Fibroblast of villous mesenchyme (primary cell): ENCODE measurements around the gene CCDC30. TPM values are rescaled to one million over a fixed set of nuclear protein-coding genes. Genes with fewer than 3 reads are reported as not detected.

Source experiments
- DNase-seq: peaks from one replicate; pipeline ENCODE4 v3.0.0-alpha.2; 2010; ENCODE audit warnings: low read depth
- H3K4me3 ChIP-seq: 2 replicates; pipeline ENCODE4 v1.5.1; 2011; ENCODE audit warnings: low read depth, mild to moderate bottlenecking, low read length
- total RNA-seq: library from RNA; depleted of rRNA; stranded (reverse); fragments of >200 nt; gene quantifications from 2 replicates; pipeline ENCODE4 v1.2.3, GENCODE V29; 2012
- TF ChIP-seq, protein P1 (sequence below): IDR thresholded peaks from 2 replicates; pipeline ENCODE4 v1.5.1; 2012; ENCODE audit warnings: low read depth, mild to moderate bottlenecking, low read length; ENCODE audit not compliant: insufficient read depth

CCDC30 gene
- total RNA-seq, 1 donor, result 0.86 TPM

DNA sequence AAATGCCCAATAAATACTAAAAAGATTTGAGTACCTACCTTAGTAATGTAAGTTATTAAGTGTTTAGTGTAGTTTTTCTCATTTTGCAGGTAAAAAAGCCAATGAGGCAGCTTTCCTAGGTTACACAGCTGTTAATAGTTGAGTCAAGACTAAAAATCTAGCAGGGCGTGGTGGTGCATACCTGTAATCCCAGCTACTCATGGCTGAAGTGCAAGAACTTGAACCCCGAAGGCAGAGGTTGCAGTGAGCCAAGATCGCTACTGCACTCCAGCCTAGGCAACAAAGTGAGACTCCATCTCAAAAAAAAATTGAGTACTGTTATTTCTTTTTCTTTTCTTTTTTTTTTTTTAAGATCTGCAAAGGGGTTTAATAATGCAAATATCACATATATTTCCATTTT is 226.8 kb downstream of the CCDC30 start:
- no peak overlapping the region for H3K4me3 ChIP-seq
- no peak for DNase-seq
- TF ChIP-seq, protein P1, sequence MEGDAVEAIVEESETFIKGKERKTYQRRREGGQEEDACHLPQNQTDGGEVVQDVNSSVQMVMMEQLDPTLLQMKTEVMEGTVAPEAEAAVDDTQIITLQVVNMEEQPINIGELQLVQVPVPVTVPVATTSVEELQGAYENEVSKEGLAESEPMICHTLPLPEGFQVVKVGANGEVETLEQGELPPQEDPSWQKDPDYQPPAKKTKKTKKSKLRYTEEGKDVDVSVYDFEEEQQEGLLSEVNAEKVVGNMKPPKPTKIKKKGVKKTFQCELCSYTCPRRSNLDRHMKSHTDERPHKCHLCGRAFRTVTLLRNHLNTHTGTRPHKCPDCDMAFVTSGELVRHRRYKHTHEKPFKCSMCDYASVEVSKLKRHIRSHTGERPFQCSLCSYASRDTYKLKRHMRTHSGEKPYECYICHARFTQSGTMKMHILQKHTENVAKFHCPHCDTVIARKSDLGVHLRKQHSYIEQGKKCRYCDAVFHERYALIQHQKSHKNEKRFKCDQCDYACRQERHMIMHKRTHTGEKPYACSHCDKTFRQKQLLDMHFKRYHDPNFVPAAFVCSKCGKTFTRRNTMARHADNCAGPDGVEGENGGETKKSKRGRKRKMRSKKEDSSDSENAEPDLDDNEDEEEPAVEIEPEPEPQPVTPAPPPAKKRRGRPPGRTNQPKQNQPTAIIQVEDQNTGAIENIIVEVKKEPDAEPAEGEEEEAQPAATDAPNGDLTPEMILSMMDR, result no peak

DNA sequence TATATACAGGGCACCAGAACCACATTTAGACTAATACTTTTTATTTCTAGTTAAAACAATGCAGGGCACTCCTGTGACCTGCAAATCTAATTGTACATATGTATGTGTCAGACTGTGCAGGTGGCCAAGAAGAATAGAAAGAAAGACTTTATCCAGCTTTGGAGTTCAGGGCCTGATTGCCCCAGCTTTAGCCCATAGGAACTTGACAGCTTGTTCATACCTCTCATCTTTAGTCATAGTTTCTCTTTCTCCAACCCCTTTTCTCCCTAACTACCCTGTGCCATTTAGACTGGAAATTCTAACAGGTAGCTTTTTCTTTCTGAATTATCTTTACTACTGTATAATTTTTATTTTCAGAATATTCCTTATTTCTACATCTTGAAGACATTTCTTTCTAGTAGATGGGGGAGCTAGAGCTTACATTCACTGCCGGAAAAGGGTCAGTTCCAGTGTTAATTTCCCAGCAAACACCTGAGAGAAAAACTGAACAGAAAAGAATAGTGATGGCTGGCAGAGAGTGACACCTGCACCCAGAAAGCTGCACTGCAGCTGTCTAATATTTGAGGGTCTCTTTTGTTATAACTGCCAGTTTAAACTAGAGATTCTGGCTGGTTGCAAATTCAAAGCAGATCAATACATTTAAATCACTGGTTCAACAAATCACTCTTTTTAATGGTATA is 227.5 kb downstream of the CCDC30 start:
- TF ChIP-seq, protein P1, result no peak
- no peak for DNase-seq
- H3K4me3 ChIP-seq, result no peak overlapping the region

DNA sequence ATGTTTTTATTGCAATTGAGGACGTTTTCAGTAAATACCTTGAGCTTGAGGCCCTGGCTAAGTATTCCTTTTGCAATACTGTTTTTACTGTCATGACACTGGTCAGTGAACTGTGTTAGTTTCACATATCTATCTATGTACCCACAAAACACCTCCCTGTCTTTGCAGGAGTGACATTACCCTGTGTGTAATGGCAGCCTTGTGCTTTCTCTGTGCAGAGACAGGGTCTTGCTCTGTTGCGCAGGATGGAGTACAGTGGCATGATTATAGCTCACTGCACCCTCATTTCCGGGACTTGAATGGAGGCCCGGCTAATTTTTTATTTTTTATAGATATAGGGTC is 228.0 kb downstream of the CCDC30 start:
- DNase-seq, result no peak
- H3K4me3 ChIP-seq, result no peak overlapping the region
- TF ChIP-seq, protein P1, result no peak

DNA sequence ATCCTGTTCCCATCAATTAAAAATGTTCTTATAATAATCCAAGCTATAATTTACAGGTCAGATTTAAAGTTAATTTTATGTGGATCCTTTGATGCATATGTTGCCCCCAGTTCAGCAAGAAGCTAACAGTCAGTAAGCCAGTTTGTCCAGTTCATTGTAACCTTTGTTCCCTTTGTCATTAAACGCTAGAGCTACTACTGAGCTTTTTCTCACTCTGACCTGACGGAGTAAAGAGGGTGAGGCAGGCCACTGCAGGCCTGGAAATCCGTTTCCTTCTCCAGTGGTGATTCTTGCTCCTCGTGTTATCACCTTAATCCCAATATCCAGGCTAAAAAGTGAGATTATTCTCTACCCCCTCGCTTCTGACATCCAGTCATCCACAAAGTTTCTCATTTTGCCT is 229.4 kb downstream of the CCDC30 start:
- no peak for DNase-seq
- TF ChIP-seq, protein P1, result no peak
- no peak overlapping the region for H3K4me3 ChIP-seq

DNA sequence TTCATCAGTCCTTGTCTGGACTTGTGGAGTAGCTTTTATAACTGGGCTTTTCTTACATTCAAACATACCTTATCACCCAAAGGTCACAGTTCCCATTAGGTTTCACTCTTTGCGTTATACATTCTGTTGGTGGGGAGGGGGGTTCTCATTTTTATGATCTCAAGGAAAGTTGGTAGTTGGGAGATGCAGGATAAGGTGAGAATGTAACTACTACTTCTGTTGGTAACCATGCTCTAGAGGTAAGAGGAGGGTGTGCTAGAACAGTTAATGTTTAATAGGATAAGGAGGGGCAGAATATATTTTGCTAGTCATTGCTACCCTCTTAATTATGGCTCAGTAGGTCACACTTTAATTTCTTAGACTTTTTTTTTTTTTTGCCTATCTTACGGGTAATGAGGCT is 229.8 kb downstream of the CCDC30 start:
- DNase-seq, result no peak
- TF ChIP-seq, protein P1, result no peak
- H3K4me3 ChIP-seq, result no peak overlapping the region

DNA sequence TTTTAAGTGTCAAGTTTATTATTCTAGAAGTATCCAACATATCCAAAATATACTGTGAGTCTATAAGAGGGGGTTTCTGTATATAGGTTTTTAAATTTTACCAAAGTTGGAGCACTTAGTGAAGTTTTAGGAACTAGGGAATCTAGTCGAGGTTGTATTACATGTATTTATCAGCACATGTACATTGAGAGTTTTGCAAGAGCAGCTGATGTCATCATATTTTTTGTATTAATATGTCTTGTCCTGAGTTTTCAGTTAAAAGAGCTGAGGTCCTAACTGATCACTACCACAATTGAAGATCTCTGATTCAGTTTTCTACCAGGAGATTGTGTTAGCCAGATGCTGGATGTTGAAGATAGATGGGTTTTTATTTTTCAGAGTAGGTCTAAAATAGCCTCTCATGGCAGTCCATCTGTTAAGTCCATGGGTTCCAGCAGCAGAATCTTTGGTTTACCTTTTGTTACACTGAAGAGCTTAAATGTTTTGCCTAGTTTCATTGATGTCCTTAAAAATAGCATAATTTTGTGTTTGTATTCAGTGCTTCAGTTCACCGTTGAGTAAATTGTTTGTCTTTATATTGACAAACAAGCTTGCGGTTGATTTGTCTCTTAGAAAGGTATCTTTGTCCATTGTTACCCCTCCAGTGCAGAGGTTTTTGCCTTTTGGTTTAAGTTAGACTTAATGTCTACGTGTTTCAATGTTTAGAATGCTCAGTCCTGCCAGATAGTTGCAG is 235.2 kb downstream of the CCDC30 start:
- no peak overlapping the region for H3K4me3 ChIP-seq
- TF ChIP-seq, protein P1, result no peak
- no peak for DNase-seq
